ENCODE data around the gene NXN.

The NXN gene

DNA sequence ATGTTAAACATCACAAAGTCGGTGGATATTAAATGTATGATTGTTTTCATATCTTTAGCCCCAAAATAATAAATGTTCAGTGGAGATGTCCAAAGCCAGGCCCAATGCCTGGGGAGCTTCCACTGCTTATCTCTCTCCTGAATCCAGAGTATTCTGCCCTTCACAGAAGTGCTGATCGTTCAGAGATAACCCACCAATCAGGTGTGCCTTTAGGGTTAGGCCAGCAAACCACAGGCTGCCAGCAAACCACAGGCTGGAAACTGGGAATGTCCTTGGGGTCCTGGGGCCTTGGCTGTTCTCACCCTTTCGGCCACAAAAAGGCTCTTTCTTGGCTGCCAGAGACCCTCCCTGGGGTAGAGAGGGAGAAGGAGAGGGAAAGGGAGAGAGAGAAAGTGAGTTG lies 33.9 kb downstream of the NXN start:
- Histone ChIP-seq H3K36me3 (ENCODE audit: control insufficient read depth in 2 of 2, insufficient read depth in 2 of 2, low read length in 2 of 2) (no peaks in the 10 kb centered on the region), H3K27ac (ENCODE audit: low read depth in 2 of 2, low read length in 2 of 2) (no peak overlapping the region), H3K9ac (ENCODE audit: low read depth in 1 of 2, low read length in 2 of 2) (no peak overlapping the region), H3K4me3 (ENCODE audit: low read length in 2 of 2) (no peak overlapping the region), H3K4me1 (ENCODE audit: control insufficient read depth in 2 of 2, insufficient read depth in 2 of 2, low read length in 2 of 2) (no peaks in the 10 kb centered on the region), H3K27me3 (ENCODE audit: control insufficient read depth in 2 of 2, insufficient read depth in 2 of 2, low read length in 2 of 2) (no peaks in the 10 kb centered on the region), H3K9me3 (ENCODE audit: control insufficient read depth in 2 of 2, low read length in 2 of 2) (no peaks in the 10 kb centered on the region)

DNA sequence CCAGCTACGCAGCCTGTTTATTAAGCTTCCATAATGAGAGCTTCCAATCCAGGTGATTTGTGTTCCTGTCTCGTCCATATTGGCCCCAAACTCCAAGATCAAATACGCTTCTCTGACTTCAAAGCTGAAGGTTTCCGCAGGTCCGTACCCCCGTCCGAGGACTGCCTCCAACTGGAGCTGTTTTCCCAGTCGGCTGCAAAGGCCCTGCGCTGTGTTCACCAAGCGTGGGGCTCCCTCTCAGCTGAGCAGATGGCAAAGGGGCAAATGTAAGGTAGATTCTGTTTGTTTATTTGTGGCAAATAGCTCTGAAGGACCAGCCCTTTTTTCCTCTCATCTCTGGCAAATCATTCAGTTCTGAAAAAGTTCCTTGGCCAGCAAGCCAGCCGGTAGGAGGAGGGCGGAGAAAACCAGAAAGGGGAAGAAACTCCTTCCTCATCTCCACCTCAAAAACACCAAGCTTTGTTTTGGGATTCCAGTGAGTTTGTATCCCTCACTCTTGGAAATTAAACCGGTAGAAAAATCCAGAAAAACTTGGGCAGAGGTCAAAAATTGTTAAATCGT lies 35.2 kb downstream of the NXN start:
- no peak overlapping the region for H3K27ac ChIP-seq (ENCODE audit: low read depth in 2 of 2, low read length in 2 of 2)
- no peaks in the 10 kb centered on the region for H3K36me3 ChIP-seq (ENCODE audit: control insufficient read depth in 2 of 2, insufficient read depth in 2 of 2, low read length in 2 of 2)
- no peaks in the 10 kb centered on the region for H3K4me1 ChIP-seq (ENCODE audit: control insufficient read depth in 2 of 2, insufficient read depth in 2 of 2, low read length in 2 of 2)
- no peaks in the 10 kb centered on the region for H3K9me3 ChIP-seq (ENCODE audit: control insufficient read depth in 2 of 2, low read length in 2 of 2)
- H3K9ac ChIP-seq (ENCODE audit: low read depth in 1 of 2, low read length in 2 of 2), result no peak overlapping the region
- H3K27me3 ChIP-seq (ENCODE audit: control insufficient read depth in 2 of 2, insufficient read depth in 2 of 2, low read length in 2 of 2), result no peaks in the 10 kb centered on the region
- H3K4me3 ChIP-seq (ENCODE audit: low read length in 2 of 2), result no peak overlapping the region

DNA sequence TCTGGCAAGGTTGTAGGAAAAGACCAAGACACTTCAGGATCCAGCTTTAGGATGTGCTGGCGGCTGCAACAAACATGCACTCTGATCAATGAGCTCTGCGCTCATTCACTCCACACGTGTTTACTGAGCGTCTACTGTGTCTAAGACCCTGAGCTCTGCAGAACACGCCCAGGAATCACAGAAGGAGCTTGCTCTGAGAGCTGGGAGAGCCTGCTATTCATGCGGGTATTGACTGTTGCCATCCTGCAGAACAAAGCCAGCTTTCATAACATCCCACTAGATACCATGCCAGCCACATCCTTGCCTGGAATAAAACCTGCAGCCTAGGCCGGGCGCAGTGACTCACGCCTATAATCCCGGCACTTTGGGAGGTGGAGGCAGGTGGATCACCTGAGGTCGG lies 44.1 kb downstream of the NXN start:
- H3K27me3 ChIP-seq (ENCODE audit: control insufficient read depth in 2 of 2, insufficient read depth in 2 of 2, low read length in 2 of 2), result no peaks in the 10 kb centered on the region
- no peak overlapping the region for H3K27ac ChIP-seq (ENCODE audit: low read depth in 2 of 2, low read length in 2 of 2)
- no peaks in the 10 kb centered on the region for H3K4me1 ChIP-seq (ENCODE audit: control insufficient read depth in 2 of 2, insufficient read depth in 2 of 2, low read length in 2 of 2)
- no peak overlapping the region for H3K9ac ChIP-seq (ENCODE audit: low read depth in 1 of 2, low read length in 2 of 2)
- no peak overlapping the region for H3K4me3 ChIP-seq (ENCODE audit: low read length in 2 of 2)
- H3K9me3 ChIP-seq (ENCODE audit: control insufficient read depth in 2 of 2, low read length in 2 of 2), result no peaks in the 10 kb centered on the region
- H3K36me3 ChIP-seq (ENCODE audit: control insufficient read depth in 2 of 2, insufficient read depth in 2 of 2, low read length in 2 of 2), result no peaks in the 10 kb centered on the region

DNA sequence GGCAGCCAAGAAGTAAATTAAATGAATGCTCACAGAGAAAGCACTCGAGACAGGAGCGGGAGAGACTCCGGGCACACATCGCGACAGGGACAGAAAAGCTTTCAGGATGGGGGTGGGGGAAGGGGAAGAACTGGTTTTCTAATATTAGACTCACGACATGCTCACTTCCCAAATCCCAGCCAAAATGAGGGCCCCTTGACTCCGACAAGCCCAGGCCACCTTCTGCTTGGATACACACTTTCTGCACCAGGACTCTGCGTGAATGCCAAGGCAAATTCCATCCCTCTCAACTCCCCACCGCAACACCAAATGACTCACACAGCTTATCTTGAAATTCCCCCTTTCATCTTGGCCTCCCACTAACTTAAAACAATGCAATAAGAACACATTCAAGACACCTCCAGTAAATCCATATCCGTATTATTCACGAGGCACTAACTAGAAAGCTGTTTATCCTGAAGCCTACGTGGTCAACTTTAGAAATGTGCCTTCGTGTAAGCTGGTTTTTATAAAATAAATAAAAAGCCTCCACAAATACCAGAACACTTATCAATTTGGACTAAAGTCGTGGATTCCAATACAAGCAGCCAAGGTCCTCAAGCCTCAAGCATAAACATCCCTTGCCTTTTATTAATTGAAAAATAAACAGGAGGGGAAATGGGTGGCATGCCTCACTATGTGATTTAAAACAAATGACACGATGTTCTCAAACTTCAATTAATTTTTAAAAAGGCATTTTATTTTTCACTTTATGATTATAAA lies 46.1 kb downstream of the NXN start:
- no peak overlapping the region for H3K4me3 ChIP-seq (ENCODE audit: low read length in 2 of 2)
- H3K36me3 ChIP-seq (ENCODE audit: control insufficient read depth in 2 of 2, insufficient read depth in 2 of 2, low read length in 2 of 2), result no peaks in the 10 kb centered on the region
- no peaks in the 10 kb centered on the region for H3K9me3 ChIP-seq (ENCODE audit: control insufficient read depth in 2 of 2, low read length in 2 of 2)
- H3K27ac ChIP-seq (ENCODE audit: low read depth in 2 of 2, low read length in 2 of 2), result no peak overlapping the region
- no peaks in the 10 kb centered on the region for H3K27me3 ChIP-seq (ENCODE audit: control insufficient read depth in 2 of 2, insufficient read depth in 2 of 2, low read length in 2 of 2)
- H3K9ac ChIP-seq (ENCODE audit: low read depth in 1 of 2, low read length in 2 of 2), result no peak overlapping the region
- peaks cover 0 to 2% of the 10 kb centered on the region in 2 donors for H3K4me1 ChIP-seq (ENCODE audit: control insufficient read depth in 2 of 2, insufficient read depth in 2 of 2, low read length in 2 of 2)

DNA sequence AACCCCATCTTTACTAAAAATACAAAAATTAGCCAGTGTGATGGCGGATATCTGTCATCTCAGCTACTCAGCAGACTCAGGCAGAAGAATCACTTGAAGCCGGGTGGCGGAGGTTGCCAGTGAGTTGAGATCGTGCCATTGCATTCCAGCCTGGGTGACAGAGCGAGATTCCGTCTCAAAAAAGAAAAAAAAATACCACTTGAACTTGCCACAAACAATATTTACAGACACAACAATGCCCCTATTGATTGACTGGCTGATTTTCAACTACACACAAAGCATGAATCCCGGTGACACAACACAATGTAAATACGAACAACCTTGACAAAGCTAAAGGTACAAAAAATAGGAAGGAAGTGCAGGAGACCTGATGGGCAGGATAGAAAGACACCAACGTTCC lies 49.3 kb downstream of the NXN start:
- Histone ChIP-seq H3K4me1 (ENCODE audit: control insufficient read depth in 2 of 2, insufficient read depth in 2 of 2, low read length in 2 of 2) (peaks cover 0 to 2% of the 10 kb centered on the region in 2 donors), H3K4me3 (ENCODE audit: low read length in 2 of 2) (no peak overlapping the region), H3K27ac (ENCODE audit: low read depth in 2 of 2, low read length in 2 of 2) (no peak overlapping the region), H3K9me3 (ENCODE audit: control insufficient read depth in 2 of 2, low read length in 2 of 2) (no peaks in the 10 kb centered on the region), H3K9ac (ENCODE audit: low read depth in 1 of 2, low read length in 2 of 2) (no peak overlapping the region), H3K27me3 (ENCODE audit: control insufficient read depth in 2 of 2, insufficient read depth in 2 of 2, low read length in 2 of 2) (peaks cover 0 to 2% of the 10 kb centered on the region in 2 donors), H3K36me3 (ENCODE audit: control insufficient read depth in 2 of 2, insufficient read depth in 2 of 2, low read length in 2 of 2) (no peaks in the 10 kb centered on the region)

DNA sequence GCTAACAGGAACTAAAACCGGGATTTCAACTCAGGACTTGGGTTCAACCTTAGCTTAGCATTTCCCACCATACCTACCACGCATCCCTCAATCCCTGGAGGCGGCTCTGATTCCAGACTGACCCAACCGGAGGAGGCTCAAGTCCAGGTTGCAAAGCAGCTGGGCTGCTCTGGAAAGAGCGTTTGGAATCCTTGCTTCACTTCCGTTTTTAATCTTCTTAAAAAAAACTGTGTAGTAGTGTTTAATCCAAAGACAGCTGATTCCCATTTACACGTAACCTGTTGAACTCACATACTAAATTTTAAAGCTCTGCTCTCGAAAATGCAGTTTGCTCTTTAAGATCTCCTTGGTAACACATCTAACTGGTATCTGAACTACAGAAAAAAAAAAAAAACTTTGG lies 50.0 kb downstream of the NXN start:
- Histone ChIP-seq H3K4me3 (ENCODE audit: low read length in 2 of 2) (no peak overlapping the region), H3K36me3 (ENCODE audit: control insufficient read depth in 2 of 2, insufficient read depth in 2 of 2, low read length in 2 of 2) (no peaks in the 10 kb centered on the region), H3K27me3 (ENCODE audit: control insufficient read depth in 2 of 2, insufficient read depth in 2 of 2, low read length in 2 of 2) (peaks cover 0 to 2% of the 10 kb centered on the region in 2 donors), H3K27ac (ENCODE audit: low read depth in 2 of 2, low read length in 2 of 2) (no peak overlapping the region), H3K4me1 (ENCODE audit: control insufficient read depth in 2 of 2, insufficient read depth in 2 of 2, low read length in 2 of 2) (peaks cover 0 to 2% of the 10 kb centered on the region in 2 donors), H3K9ac (ENCODE audit: low read depth in 1 of 2, low read length in 2 of 2) (no peak overlapping the region), H3K9me3 (ENCODE audit: control insufficient read depth in 2 of 2, low read length in 2 of 2) (no peaks in the 10 kb centered on the region)

DNA sequence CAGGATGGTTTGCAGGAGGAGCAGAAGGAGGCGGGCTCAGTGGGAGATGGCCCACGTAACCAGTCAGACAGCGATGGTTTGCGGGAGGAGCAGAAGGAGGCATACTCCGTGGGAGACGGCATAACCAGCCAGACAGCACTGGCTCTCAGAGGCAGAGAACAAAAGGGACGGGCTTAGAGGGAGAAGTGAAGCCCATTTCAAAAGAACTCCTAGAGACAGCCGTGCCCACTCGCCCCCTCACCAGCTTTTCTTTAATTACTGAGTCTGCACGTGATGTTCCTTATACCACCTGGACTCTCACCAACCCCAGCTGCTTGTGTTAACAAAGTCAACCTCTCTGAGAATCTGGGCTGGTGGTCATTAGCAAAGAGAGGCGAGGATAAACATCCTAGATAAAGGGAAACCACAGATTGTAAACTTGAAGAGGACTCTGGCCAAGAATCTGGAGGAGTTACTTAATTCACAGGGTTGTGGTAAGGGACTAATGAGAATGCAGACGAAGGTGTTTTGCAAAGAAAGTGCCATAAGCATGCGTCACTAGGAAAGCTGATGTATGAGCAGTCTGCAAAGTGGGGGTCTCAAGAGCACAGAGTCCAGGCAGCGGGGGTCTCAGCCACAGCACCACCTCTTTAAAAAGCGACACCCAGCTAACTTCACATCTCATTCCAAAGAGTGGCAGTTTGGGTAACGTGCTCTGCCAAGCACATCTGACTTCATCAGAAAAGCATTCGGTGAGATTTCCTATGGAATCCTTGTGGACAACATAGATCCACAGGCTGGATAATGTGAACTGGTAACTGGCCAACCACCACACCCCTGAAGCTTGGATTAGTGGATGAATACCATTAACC lies 51.7 kb downstream of the NXN start:
- Histone ChIP-seq H3K36me3 (ENCODE audit: control insufficient read depth in 2 of 2, insufficient read depth in 2 of 2, low read length in 2 of 2) (no peaks in the 10 kb centered on the region), H3K4me3 (ENCODE audit: low read length in 2 of 2) (no peak overlapping the region), H3K9me3 (ENCODE audit: control insufficient read depth in 2 of 2, low read length in 2 of 2) (no peaks in the 10 kb centered on the region), H3K27ac (ENCODE audit: low read depth in 2 of 2, low read length in 2 of 2) (no peak overlapping the region), H3K27me3 (ENCODE audit: control insufficient read depth in 2 of 2, insufficient read depth in 2 of 2, low read length in 2 of 2) (peaks cover 0 to 2% of the 10 kb centered on the region in 2 donors), H3K9ac (ENCODE audit: low read depth in 1 of 2, low read length in 2 of 2) (no peak overlapping the region), H3K4me1 (ENCODE audit: control insufficient read depth in 2 of 2, insufficient read depth in 2 of 2, low read length in 2 of 2) (peaks cover 0 to 2% of the 10 kb centered on the region in 2 donors)

DNA sequence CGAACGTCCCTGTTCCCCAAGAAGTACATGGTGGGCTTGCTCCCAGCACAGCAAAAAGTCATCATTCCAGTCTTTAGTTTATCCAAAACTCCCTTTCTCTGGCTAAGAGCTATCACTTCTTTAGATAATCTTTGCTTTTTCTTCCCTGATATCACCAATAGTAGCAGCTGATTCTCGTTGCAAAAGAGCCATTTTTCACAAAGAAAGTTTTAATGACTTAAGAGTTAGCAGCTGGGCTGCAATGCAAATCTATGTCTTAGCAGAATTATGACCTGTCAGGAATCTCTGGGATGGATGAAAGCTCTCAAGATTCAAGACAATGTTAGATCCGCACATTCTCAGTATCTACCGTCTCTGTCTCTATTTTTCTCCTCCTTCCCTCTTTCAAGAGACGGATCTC lies 53.8 kb downstream of the NXN start:
- Histone ChIP-seq H3K9me3 (ENCODE audit: control insufficient read depth in 2 of 2, low read length in 2 of 2) (no peaks in the 10 kb centered on the region), H3K36me3 (ENCODE audit: control insufficient read depth in 2 of 2, insufficient read depth in 2 of 2, low read length in 2 of 2) (no peaks in the 10 kb centered on the region), H3K4me1 (ENCODE audit: control insufficient read depth in 2 of 2, insufficient read depth in 2 of 2, low read length in 2 of 2) (peaks cover 0 to 2% of the 10 kb centered on the region in 2 donors), H3K27ac (ENCODE audit: low read depth in 2 of 2, low read length in 2 of 2) (no peak overlapping the region), H3K27me3 (ENCODE audit: control insufficient read depth in 2 of 2, insufficient read depth in 2 of 2, low read length in 2 of 2) (peaks cover 0 to 2% of the 10 kb centered on the region in 2 donors), H3K4me3 (ENCODE audit: low read length in 2 of 2) (no peak overlapping the region), H3K9ac (ENCODE audit: low read depth in 1 of 2, low read length in 2 of 2) (no peak overlapping the region)

DNA sequence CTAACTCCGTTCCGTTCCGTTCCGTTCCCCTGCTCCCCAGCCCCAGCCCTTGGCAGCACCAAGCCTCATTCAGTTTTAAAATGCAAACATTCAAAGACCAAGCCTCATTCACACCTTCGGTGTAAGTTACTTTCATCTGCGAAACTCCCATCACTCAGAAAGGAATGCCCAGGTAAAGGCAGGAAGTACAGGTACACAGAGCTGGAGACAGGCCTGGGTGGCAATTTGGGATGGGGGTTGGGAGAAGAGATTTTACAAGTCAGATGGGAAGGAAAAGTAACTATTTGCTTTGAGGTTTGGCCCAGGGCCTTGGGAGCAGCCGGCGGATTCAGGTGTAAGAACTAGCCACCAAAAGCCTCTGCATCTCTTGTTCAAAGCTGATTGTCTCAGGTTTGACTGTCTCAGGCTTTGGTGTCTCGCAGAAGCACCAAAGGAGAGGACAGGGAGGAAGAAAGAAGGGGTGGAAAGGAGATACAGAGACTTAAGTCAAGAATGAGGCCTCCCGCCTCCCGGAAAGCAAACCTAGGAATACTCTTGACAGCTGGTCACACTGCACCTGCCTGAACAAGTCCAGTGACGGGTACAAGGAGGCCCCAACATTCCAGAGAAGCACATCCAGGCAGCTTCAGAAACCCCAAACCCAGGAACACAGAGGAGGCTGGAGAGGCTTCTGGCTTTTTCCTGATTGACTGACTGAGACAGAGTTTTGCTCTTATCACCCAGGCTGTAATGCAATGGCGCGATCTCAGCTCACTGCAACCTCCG lies 54.7 kb downstream of the NXN start:
- Histone ChIP-seq H3K9ac (ENCODE audit: low read depth in 1 of 2, low read length in 2 of 2) (no peak overlapping the region), H3K36me3 (ENCODE audit: control insufficient read depth in 2 of 2, insufficient read depth in 2 of 2, low read length in 2 of 2) (no peaks in the 10 kb centered on the region), H3K27ac (ENCODE audit: low read depth in 2 of 2, low read length in 2 of 2) (no peak overlapping the region), H3K4me3 (ENCODE audit: low read length in 2 of 2) (no peak overlapping the region), H3K27me3 (ENCODE audit: control insufficient read depth in 2 of 2, insufficient read depth in 2 of 2, low read length in 2 of 2) (peaks cover 0 to 2% of the 10 kb centered on the region in 2 donors), H3K4me1 (ENCODE audit: control insufficient read depth in 2 of 2, insufficient read depth in 2 of 2, low read length in 2 of 2) (peaks cover 0 to 2% of the 10 kb centered on the region in 2 donors), H3K9me3 (ENCODE audit: control insufficient read depth in 2 of 2, low read length in 2 of 2) (no peaks in the 10 kb centered on the region)

Measured in mucosa of rectum (tissue), 2 donors.